ENCODE measurements around the gene FN1. TPM values are rescaled to one million over a fixed set of nuclear protein-coding genes. Genes with fewer than 3 reads are reported as not detected.
A peak's percentile ranks its signal among the peaks of the same experiment; 100 is the strongest.

The FN1 gene
- total RNA-seq, 2 experiments from 2014 or later, result 0.29 to 0.30 TPM

DNA sequence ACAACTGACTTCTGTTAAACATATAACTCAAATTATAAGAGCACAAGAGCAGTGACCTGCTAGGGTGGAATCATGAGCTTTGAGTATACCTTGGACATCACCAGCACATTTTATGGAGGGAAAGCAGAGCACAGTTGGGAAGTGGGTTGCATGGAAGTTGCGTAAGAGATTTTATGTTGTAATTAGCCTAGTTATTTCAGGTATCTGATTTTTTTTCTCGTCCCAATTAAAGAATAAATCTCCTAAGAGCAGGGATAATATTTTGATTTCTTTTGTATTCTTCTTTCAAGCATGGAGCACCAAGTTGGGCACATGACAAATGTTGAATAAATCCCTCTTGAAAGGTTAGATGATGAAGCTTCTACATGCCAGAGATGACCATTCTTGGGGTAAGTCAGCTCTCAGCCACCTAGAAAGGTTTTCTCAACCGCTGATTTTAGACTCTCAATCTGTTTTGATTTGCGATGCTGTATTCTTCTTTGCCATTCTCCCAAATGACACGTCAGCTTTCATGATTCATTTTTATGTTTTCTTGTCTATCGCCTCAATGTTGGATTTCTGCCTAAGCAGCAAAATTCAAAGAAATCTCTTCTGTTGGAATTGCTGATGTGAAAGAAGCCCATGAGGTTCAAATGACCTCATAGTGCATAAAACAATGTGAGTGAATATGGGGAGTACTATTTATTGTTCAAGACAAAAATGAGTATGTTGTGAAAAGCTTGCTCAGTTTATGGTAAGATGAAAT is 15.3 kb upstream of the FN1 start:
- Mint-ChIP-seq H3K27me3 (peaks cover 46% of the 10 kb centered on the region), H3K27ac (no peak overlapping the region), H3K4me1 (no peaks in the 10 kb centered on the region), H3K9me3 (no peaks in the 10 kb centered on the region), H3K36me3 (no peaks in the 10 kb centered on the region), H3K4me3 (no peak overlapping the region)
- no peak for DNase-seq

DNA sequence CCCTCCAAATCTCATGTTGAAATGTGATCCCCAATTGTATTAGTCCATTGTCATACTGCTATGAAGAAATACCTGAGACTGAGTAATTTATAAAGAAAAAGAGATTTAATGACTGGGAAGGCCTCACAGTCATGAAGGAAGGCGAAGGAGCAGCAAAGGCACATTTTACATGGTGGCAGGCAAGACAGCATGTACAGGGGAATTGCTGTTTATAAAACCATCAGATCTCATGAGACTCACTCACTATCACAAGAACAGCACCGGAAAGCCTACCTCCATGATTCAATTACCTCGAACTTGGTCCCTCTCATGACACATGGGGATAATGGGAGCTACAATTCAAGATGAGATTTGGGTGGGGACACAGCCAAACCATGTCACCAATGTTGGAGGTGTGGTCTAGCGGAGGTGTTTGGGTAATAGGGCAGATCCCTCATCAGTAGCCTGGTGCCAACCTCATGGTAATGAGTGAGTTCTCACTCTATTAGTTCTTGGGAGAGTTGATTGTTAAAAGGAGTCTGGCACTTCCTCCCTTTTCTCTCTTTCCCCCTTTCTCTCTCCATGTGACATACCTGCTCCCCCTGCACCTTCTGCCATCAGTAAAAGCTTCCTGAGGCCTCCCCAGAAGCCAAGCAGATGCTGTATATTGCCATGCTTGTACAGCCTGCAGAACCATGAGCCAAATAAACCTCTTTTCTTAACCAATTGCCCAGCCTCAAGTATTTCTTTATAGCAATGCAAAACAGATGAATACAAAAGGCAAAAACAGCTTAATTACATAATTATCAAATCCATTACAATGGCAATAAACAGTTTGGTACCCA is 14.5 kb upstream of the FN1 start:
- peaks cover 46% of the 10 kb centered on the region for H3K27me3 Mint-ChIP-seq
- no peaks in the 10 kb centered on the region for H3K4me1 Mint-ChIP-seq
- H3K4me3 Mint-ChIP-seq, result no peak overlapping the region

GRCh38 chr2:215447673-215448081 is 11.8 kb upstream of the FN1 start:
- peaks cover 48% of the 10 kb centered on the region for H3K27me3 Mint-ChIP-seq
- no peak overlapping the region for H3K4me3 Mint-ChIP-seq
- no peak for DNase-seq
- H3K27ac Mint-ChIP-seq, result no peak overlapping the region
- H3K4me1 Mint-ChIP-seq, result no peaks in the 10 kb centered on the region
- H3K36me3 Mint-ChIP-seq, result no peaks in the 10 kb centered on the region
- no peaks in the 10 kb centered on the region for H3K9me3 Mint-ChIP-seq

More for the DNA sequence above, 14.5 kb upstream of the FN1 start:
- DNase-seq, result no peak
- Mint-ChIP-seq H3K27ac (no peak overlapping the region), H3K36me3 (no peaks in the 10 kb centered on the region), H3K9me3 (no peaks in the 10 kb centered on the region)

DNA sequence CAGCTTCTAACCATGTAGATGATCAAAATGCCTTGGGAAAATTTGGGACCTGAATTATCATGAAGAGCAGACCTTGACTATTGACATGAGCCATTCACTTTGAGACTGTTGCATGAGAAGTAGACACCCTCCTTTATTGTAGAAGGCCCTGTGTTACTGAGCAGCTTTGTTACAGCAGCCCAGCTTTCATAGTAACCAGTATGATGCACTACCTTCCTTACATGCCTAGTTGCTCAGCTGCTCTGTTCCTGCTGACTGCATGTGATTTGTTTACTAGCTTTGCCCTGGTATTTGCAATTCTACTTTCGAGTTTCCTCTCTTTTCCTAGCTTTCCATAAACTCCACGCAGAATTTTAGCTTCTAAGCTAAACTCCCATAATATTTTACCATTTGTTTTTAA is 11.2 kb upstream of the FN1 start:
- H3K9me3 Mint-ChIP-seq, result no peaks in the 10 kb centered on the region
- no peaks in the 10 kb centered on the region for H3K4me1 Mint-ChIP-seq
- no peak overlapping the region for H3K4me3 Mint-ChIP-seq
- H3K27me3 Mint-ChIP-seq, result peaks cover 48% of the 10 kb centered on the region
- H3K27ac Mint-ChIP-seq, result no peak overlapping the region
- no peak for DNase-seq
- no peaks in the 10 kb centered on the region for H3K36me3 Mint-ChIP-seq

GRCh38 chr2:215442401-215442787 is 6.5 kb upstream of the FN1 start:
- peaks cover 2% of the 10 kb centered on the region for H3K4me1 Mint-ChIP-seq
- H3K36me3 Mint-ChIP-seq, result no peaks in the 10 kb centered on the region
- no peak for DNase-seq
- peaks cover 52% of the 10 kb centered on the region for H3K27me3 Mint-ChIP-seq
- no peak overlapping the region for H3K4me3 Mint-ChIP-seq
- H3K27ac Mint-ChIP-seq, result no peak overlapping the region
- H3K9me3 Mint-ChIP-seq, result no peaks in the 10 kb centered on the region

DNA sequence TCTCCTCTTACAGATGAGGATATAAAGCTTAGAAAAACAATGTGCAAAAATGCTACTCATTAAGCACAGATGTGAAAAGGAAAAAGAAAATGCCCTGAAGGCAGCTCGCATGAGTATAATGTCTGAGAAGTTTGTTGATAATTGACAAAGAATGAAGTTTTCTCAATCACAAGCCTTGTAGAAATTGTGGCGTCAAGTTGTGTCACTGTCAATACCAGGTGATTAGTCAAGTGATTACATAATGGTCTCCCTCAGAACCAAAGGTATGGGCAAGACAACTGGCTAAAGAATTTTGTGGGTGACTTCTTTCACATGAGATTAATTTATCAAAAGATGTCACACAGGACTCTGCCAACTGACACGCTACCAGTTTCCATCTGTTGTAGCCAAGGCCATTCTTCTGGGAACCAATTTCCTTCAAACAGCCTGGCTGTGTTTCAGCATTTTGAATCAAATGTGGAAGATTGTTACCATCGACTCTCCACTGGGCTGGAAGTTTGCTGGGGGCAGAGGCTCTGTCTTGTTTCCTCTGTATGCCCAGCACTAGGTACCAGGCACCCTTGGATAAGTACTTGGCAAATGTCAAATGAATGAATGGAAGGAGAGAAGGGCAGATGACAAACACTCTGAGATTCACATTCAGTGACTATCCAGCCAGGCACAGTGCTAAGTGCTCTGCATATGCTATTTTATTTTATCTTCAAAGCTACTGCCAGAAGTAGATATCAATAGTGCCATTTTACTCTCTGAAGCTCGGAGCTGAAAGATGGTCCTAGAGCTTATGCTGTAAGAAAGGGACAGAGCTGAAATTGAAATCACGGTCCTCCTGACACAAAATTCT is 5.9 kb upstream of the FN1 start:
- Mint-ChIP-seq H3K4me3 (no peak overlapping the region), H3K27ac (no peak overlapping the region), H3K9me3 (no peaks in the 10 kb centered on the region), H3K4me1 (peaks cover 6% of the 10 kb centered on the region), H3K27me3 (peaks cover 54% of the 10 kb centered on the region), H3K36me3 (no peaks in the 10 kb centered on the region)
- no peak for DNase-seq

- Mint-ChIP-seq H3K27ac (no peak overlapping the region), H3K36me3 (no peaks in the 10 kb centered on the region), H3K27me3 (peaks cover 63% of the 10 kb centered on the region), H3K4me3 (no peak overlapping the region), H3K4me1 (peaks cover 15% of the 10 kb centered on the region), H3K9me3 (no peaks in the 10 kb centered on the region)
- DNase-seq, result no peak
Observed at GRCh38 chr2:215439980-215440512, 4.2 kb upstream of the FN1 start.

DNA sequence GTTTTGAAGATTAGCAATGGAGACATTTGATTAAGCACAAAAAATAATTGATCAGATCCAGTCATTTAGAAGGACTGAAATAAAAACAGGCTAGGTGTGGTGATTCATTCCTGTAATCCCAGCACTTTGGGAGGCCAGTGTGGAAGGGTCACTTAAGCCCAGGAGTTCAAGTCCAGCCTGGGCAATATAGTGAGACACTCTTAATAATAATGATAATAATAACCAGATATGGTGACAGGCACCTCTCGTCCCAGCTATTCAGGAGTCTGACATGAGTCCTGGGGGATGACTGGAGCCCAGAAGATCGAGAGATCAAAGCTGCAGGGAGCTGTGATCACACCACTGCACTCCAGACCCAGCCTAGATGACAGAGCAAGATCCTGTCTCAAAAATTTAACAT is 3.5 kb upstream of the FN1 start:
- H3K4me1 Mint-ChIP-seq, result peaks cover 15% of the 10 kb centered on the region
- H3K4me3 Mint-ChIP-seq, result no peak overlapping the region
- no peaks in the 10 kb centered on the region for H3K36me3 Mint-ChIP-seq
- no peak overlapping the region for H3K27ac Mint-ChIP-seq
- no peaks in the 10 kb centered on the region for H3K9me3 Mint-ChIP-seq
- peaks cover 69% of the 10 kb centered on the region for H3K27me3 Mint-ChIP-seq
- no peak for DNase-seq

- no peaks in the 10 kb centered on the region for H3K36me3 Mint-ChIP-seq
- no peak for DNase-seq
- no peak overlapping the region for H3K27ac Mint-ChIP-seq
- H3K4me3 Mint-ChIP-seq, result no peak overlapping the region
- peaks cover 82% of the 10 kb centered on the region for H3K27me3 Mint-ChIP-seq
- H3K9me3 Mint-ChIP-seq, result no peaks in the 10 kb centered on the region
- H3K4me1 Mint-ChIP-seq, result peaks cover 15% of the 10 kb centered on the region
Observed at GRCh38 chr2:215437614-215438013, 1.7 kb upstream of the FN1 start.

- H3K9me3 Mint-ChIP-seq, result no peaks in the 10 kb centered on the region
- no peak overlapping the region for H3K27ac Mint-ChIP-seq
- H3K27me3 Mint-ChIP-seq, result peaks cover 83% of the 10 kb centered on the region
- no peaks in the 10 kb centered on the region for H3K36me3 Mint-ChIP-seq
- peaks cover 15% of the 10 kb centered on the region for H3K4me1 Mint-ChIP-seq
- H3K4me3 Mint-ChIP-seq, result peak overlapping the region; percentile 78
- no peak for DNase-seq
Observed at GRCh38 chr2:215436705-215437565, 1.1 kb upstream of the FN1 start.

- Mint-ChIP-seq H3K27ac (no peak overlapping the region), H3K4me3 (peak overlapping the region; percentile 64), H3K4me1 (peaks cover 15% of the 10 kb centered on the region), H3K36me3 (no peaks in the 10 kb centered on the region), H3K9me3 (no peaks in the 10 kb centered on the region), H3K27me3 (peaks cover 92% of the 10 kb centered on the region)
- DNase-seq, result peak; percentile 16
Observed at GRCh38 chr2:215435280-215435869, 493 bp downstream of the FN1 start.

DNA sequence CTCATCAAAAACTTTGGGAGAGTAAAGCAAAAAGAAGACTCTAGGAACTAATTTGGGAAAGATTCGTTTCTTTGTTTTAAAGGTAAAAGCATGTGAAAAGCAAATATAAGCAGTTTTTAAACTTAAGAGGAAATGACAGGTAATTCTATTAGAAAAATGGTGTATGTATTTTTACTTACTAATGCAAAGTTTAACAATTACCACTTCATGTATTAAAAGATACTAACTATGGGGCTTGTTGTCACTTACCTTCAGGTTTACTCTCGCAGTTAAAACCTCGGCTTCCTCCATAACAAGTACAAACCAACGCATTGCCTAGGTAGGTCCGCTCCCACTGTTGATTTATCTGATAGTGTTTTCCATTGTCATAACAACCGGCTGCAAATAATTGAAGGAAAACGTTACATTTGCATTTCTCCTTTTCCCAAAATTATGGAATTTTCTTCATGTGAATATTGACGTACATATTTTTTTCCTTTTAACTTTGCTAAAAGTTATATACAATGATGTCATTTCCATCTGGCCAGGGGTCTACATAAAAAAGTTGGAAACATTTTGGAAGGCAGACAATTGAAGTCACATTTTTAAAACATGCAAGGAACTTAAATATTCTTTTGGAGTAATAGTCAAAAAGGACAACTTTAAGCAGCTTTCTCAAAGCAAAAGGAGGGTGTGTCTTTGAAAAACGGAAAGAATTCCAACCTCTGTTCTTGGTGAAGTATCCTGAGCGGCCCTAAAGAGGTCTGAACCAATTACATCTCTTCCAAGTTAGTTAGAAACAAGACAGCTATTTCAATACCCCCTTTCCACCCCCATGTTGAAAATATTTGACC is 1.2 kb downstream of the FN1 start:
- Mint-ChIP-seq H3K9me3 (no peaks in the 10 kb centered on the region), H3K36me3 (no peaks in the 10 kb centered on the region), H3K27ac (no peak overlapping the region), H3K4me3 (peak overlapping the region; percentile 64), H3K4me1 (peaks cover 14% of the 10 kb centered on the region), H3K27me3 (peaks cover 92% of the 10 kb centered on the region)
- DNase-seq, result no peak
